DND-41 (cell line): Measurements from ENCODE around the gene MAL.

ENCODE experiments used
- ATAC-seq: fragments of 200-7000 bp; cut with Tn5 transposase; 3 replicates; pipeline ENCODE4 v1.9.1; 2021; ENCODE audit warnings: low read depth; ENCODE audit not compliant: insufficient read depth
- DNase-seq: peaks from one replicate; pipeline ENCODE4 v3.0.0-alpha.2; 2020
- H2AFZ ChIP-seq: 2 replicates; pipeline ENCODE4 v1.6.0; 2012; ENCODE audit warnings: low read depth, low read length
- H3K27ac ChIP-seq: 2 replicates; pipeline ENCODE4 v1.5.1; 2012; ENCODE audit warnings: low read length, inconsistent platforms
- H3K27me3 ChIP-seq: fragments of 200-600 bp; sonication (generic); 2 replicates; pipeline ENCODE4 v1.6.0; 2012; ENCODE audit warnings: low read length, mild to moderate bottlenecking, inconsistent platforms; ENCODE audit not compliant: insufficient read depth, poor library complexity
- H3K36me3 ChIP-seq: 2 replicates; pipeline ENCODE4 v1.5.1; 2012; ENCODE audit warnings: low read length, inconsistent platforms; ENCODE audit not compliant: insufficient read depth
- H3K4me1 ChIP-seq: 2 replicates; pipeline ENCODE4 v1.5.1; 2012; ENCODE audit warnings: mild to moderate bottlenecking, low read length; ENCODE audit not compliant: insufficient read depth
- H3K4me2 ChIP-seq: 2 replicates; pipeline ENCODE4 v1.6.0; 2012; ENCODE audit warnings: mild to moderate bottlenecking, moderate library complexity, low read length, inconsistent platforms; ENCODE audit not compliant: insufficient read depth
- H3K4me3 ChIP-seq, 2 experiments: fragments of 200-600 bp in 1 of 2; shearing (Covaris generic) in 1 of 2; 2 replicates each; pipeline ENCODE4 v1.5.1; 2012 to 2016; ENCODE audit warnings: inconsistent platforms in 2 of 2, low read length in 2 of 2, mild to moderate bottlenecking in 2 of 2, low read depth in 1 of 2, moderate library complexity in 1 of 2
- H3K79me2 ChIP-seq: 2 replicates; pipeline ENCODE4 v1.6.0; 2012; ENCODE audit warnings: low read length, inconsistent platforms; ENCODE audit not compliant: insufficient read depth
- H3K9ac ChIP-seq: 2 replicates; pipeline ENCODE4 v1.6.0; 2012; ENCODE audit warnings: low read depth, mild to moderate bottlenecking, inconsistent platforms, low read length, moderate library complexity
- H3K9me3 ChIP-seq: 2 replicates; pipeline ENCODE4 v1.5.1; 2012; ENCODE audit warnings: low read length, moderate library complexity, mild to moderate bottlenecking, inconsistent platforms; ENCODE audit not compliant: insufficient read depth, severe bottlenecking
- H4K20me1 ChIP-seq: 2 replicates; pipeline ENCODE4 v1.6.0; 2012; ENCODE audit warnings: low read length; ENCODE audit not compliant: insufficient read depth
- EZH2 ChIP-seq: IDR thresholded peaks from 3 replicates; pipeline ENCODE4 v1.6.1; 2012; ENCODE audit warnings: borderline replicate concordance, low read depth, mild to moderate bottlenecking, moderate library complexity, low read length, inconsistent platforms; ENCODE audit not compliant: severe bottlenecking
- TF ChIP-seq, protein P1 (sequence below): IDR thresholded peaks from 2 replicates; pipeline ENCODE4 v1.5.1; 2012; ENCODE audit warnings: borderline replicate concordance, low read length, moderate library complexity, mild to moderate bottlenecking; ENCODE audit not compliant: poor library complexity, severe bottlenecking; ENCODE audit errors: extremely low read depth

The MAL gene

DNA sequence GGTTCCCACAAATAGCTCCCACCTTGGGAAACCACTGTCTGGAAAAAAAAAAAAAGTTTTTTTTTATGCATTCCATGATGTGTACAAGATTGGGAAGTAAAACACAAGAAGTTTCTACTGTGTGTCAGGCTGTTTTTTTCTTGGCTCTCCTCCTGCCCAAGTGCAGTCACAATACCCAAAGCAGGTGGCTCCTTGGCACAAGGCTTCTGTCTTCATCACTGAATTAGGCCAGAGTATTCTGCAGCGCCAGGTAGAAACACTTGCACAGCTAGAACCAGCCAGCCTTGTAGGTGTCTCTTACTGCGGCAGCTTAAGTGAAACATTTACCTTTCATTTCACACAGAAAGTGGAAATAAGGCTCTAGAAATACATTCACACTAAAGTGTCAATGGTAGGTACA is 23.8 kb upstream of the MAL start:
- ATAC-seq: no peak
- Histone ChIP-seq H3K79me2 (no peaks in the 10 kb centered on the region), H3K4me2 (no peak overlapping the region)

DNA sequence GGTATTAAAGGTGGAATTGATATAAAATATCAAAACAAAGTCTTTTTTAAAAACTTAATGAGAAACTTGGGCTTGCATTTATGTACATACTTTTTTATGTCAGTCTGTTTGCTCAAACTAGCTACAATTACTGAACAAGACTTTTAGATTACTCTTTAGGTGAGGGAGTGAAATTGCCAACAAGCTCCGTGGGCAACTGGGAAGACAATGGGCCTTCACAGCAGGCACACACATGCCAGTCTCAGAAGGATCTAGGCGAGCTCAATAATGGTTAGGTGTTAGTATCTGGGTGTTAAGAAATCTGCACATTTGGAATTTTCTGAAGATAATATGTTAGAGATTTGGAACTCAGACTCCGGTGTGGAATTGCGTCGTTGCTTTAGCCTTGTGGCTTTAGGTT is 23.0 kb upstream of the MAL start:
- no peak overlapping the region for H3K9ac ChIP-seq
- H4K20me1 ChIP-seq: no peaks in the 10 kb centered on the region
- H3K79me2 ChIP-seq: no peaks in the 10 kb centered on the region
- no peak overlapping the region for H3K4me3 ChIP-seq
- no peaks in the 10 kb centered on the region for H3K36me3 ChIP-seq
- TF ChIP-seq EZH2: no peak
- TF ChIP-seq, protein P1, sequence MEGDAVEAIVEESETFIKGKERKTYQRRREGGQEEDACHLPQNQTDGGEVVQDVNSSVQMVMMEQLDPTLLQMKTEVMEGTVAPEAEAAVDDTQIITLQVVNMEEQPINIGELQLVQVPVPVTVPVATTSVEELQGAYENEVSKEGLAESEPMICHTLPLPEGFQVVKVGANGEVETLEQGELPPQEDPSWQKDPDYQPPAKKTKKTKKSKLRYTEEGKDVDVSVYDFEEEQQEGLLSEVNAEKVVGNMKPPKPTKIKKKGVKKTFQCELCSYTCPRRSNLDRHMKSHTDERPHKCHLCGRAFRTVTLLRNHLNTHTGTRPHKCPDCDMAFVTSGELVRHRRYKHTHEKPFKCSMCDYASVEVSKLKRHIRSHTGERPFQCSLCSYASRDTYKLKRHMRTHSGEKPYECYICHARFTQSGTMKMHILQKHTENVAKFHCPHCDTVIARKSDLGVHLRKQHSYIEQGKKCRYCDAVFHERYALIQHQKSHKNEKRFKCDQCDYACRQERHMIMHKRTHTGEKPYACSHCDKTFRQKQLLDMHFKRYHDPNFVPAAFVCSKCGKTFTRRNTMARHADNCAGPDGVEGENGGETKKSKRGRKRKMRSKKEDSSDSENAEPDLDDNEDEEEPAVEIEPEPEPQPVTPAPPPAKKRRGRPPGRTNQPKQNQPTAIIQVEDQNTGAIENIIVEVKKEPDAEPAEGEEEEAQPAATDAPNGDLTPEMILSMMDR: no peak
- no peaks in the 10 kb centered on the region for H3K27me3 ChIP-seq
- H3K27ac ChIP-seq: no peak overlapping the region
- ATAC-seq (no peak), DNase-seq (no peak)
- H3K9me3 ChIP-seq: no peaks in the 10 kb centered on the region
- H3K4me1 ChIP-seq: no peaks in the 10 kb centered on the region
- H3K4me2 ChIP-seq: no peak overlapping the region
- H2AFZ ChIP-seq: no peak overlapping the region

More for the DNA sequence above, 23.8 kb upstream of the MAL start:
- no peak overlapping the region for H3K9ac ChIP-seq
- H3K27ac ChIP-seq: no peak overlapping the region
- H2AFZ ChIP-seq: no peak overlapping the region
- TF ChIP-seq, protein P1: no peak
- H3K4me3 ChIP-seq: no peak overlapping the region
- no peaks in the 10 kb centered on the region for H3K36me3 ChIP-seq
- H3K27me3 ChIP-seq: no peaks in the 10 kb centered on the region
- DNase-seq: no peak
- no peaks in the 10 kb centered on the region for H3K4me1 ChIP-seq
- no peaks in the 10 kb centered on the region for H3K9me3 ChIP-seq
- H4K20me1 ChIP-seq: no peaks in the 10 kb centered on the region

DNA sequence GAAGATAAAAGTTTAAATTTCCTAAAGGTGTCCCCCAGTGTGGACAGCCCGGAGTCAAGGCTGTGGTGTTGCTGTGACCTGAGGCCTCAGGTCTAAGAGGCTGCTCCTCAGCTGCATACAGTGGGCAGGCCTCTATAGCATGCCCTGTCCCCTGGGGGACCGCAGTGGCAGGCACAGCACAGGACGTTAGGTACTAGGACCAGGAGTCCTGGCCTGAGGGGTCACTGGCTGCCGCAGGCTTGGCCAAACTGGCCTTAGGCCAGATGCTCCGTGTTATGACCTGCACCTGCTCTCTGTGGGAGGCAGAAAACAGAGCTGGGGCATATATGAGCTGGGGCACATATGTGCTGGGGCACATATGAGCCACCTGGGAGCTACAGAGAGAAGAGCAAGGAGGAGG is 21.2 kb upstream of the MAL start:
- no peaks in the 10 kb centered on the region for H3K9me3 ChIP-seq
- H4K20me1 ChIP-seq: no peaks in the 10 kb centered on the region
- H3K36me3 ChIP-seq: no peaks in the 10 kb centered on the region
- peaks cover 3% of the 10 kb centered on the region for H3K27me3 ChIP-seq
- TF ChIP-seq, protein P1: no peak
- no peak for TF ChIP-seq EZH2
- no peak for DNase-seq
- H3K4me2 ChIP-seq: no peak overlapping the region
- H3K4me1 ChIP-seq: no peaks in the 10 kb centered on the region
- no peak overlapping the region for H3K4me3 ChIP-seq
- peak; percentile 29; the same call in 1 of the 3 replicates for ATAC-seq
- H3K79me2 ChIP-seq: no peaks in the 10 kb centered on the region
- no peak overlapping the region for H2AFZ ChIP-seq
- H3K27ac ChIP-seq: no peak overlapping the region
- H3K9ac ChIP-seq: no peak overlapping the region

GRCh38 chr2:95004711-95005110 is 20.8 kb upstream of the MAL start:
- DNase-seq (peak; percentile 43), ATAC-seq (peak; percentile 82)
- Histone ChIP-seq H3K9me3 (no peaks in the 10 kb centered on the region), H3K27me3 (peaks cover 4% of the 10 kb centered on the region), H3K9ac (no peak overlapping the region), H3K4me3 (no peak overlapping the region), H3K79me2 (no peaks in the 10 kb centered on the region), H3K27ac (no peak overlapping the region), H3K4me1 (no peaks in the 10 kb centered on the region), H3K36me3 (no peaks in the 10 kb centered on the region), H3K4me2 (no peak overlapping the region), H4K20me1 (no peaks in the 10 kb centered on the region), H2AFZ (no peak overlapping the region)
- TF ChIP-seq, protein P1: no peak
- no peak for TF ChIP-seq EZH2
